Uterus (tissue), 4 donors: ENCODE data around the gene MAP7D1. TPM values are rescaled to one million over a fixed set of nuclear protein-coding genes. Genes with fewer than 3 reads are reported as not detected.

Source experiments
- DNase-seq, 2 donors: peaks; one replicate each; pipeline ENCODE4 v3.0.0-alpha.2; 2019 to 2020
- H3K27ac ChIP-seq, 2 donors: fragments of 200-600 bp; sonication (generic); 1 replicate in 1 of 2; 2 replicates in 1 of 2; pipeline ENCODE4 v1.5.1; 2016 to 2018
- H3K27me3 ChIP-seq, 2 donors: fragments of 200-600 bp; sonication (generic); one replicate each; pipeline ENCODE4 v1.5.1; 2018 to 2019; ENCODE audit warnings: control low read depth in 1 of 2
- H3K36me3 ChIP-seq, 2 donors: fragments of 200-600 bp; sonication (generic); one replicate each; pipeline ENCODE4 v1.5.1; 2019; ENCODE audit warnings: control low read depth in 1 of 2
- H3K4me1 ChIP-seq, 2 donors: fragments of 200-600 bp; sonication (generic); one replicate each; pipeline ENCODE4 v1.5.1; 2018 to 2019; ENCODE audit warnings: control low read depth in 1 of 2
- H3K4me3 ChIP-seq, 2 donors: fragments of 200-600 bp; sonication (generic); 1 replicate in 1 of 2; 2 replicates in 1 of 2; pipeline ENCODE4 v1.5.1; 2018 to 2019; ENCODE audit warnings: mild to moderate bottlenecking in 1 of 2
- H3K9me3 ChIP-seq, 2 donors: fragments of 200-600 bp; sonication (generic); one replicate each; pipeline ENCODE4 v1.5.1; 2019; ENCODE audit warnings: control low read depth in 1 of 2
- CTCF ChIP-seq, 4 experiments: fragments of 200-600 bp in 2 of 4; fragments of 450-650 bp in 2 of 4; sonication (generic) in 2 of 4; IDR thresholded peaks; one replicate each; pipeline ENCODE4 v1.5.1; 2016 to 2019; ENCODE audit warnings: antibody characterized with exemption in 4 of 4, mild to moderate bottlenecking in 2 of 4, moderate library complexity in 1 of 4
- POLR2A ChIP-seq, 2 donors: fragments of 450-650 bp; IDR thresholded peaks; one replicate each; pipeline ENCODE4 v1.6.1; 2016; ENCODE audit warnings: antibody characterized with exemption in 2 of 2, mild to moderate bottlenecking in 1 of 2, moderate library complexity in 1 of 2
- intact Hi-C: fragments of 100-400 bp; cut with DNase I; formaldehyde crosslinking; loops from one replicate; pipeline ENCODE4 v1.15.1; 2023; ENCODE audit warnings: low total_unique reads
- total RNA-seq, 4 donors: library from RNA; depleted of rRNA in 3 of 4; stranded (reverse); fragments of >200 nt in 3 of 4; gene quantifications; one replicate each; pipeline versions ENCODE4 v1.1.0 to v1.2.4, GENCODE V29; 2014 to 2023
- donor health status: DM: yes; HTN: yes; CAD: no.

Gene MAP7D1
- total RNA-seq, 4 donors from 2014 or later = 53.5 to 115 (median 77.3) TPM

GRCh38 chr1:36116901-36117300 is 39.1 kb upstream of the MAP7D1 start:
- no peaks in the 10 kb centered on the region for H3K27me3 ChIP-seq
- no peaks in the 10 kb centered on the region for H3K9me3 ChIP-seq
- H3K4me1 ChIP-seq = no peaks in the 10 kb centered on the region
- no peak overlapping the region for H3K4me3 ChIP-seq
- intact Hi-C loops = no loop called here
- no peaks in the 10 kb centered on the region for H3K36me3 ChIP-seq
- TF ChIP-seq POLR2A (IDR thresholded peaks at IDR 0.05) (no peak), CTCF (IDR thresholded peaks at IDR 0.05) (no peak)
- no peak overlapping the region for H3K27ac ChIP-seq
- DNase-seq = no peak

- no peaks in the 10 kb centered on the region for H3K27me3 ChIP-seq
- H3K27ac ChIP-seq = no peak overlapping the region
- no peak overlapping the region for H3K4me3 ChIP-seq
- no peak for DNase-seq
- H3K4me1 ChIP-seq = no peaks in the 10 kb centered on the region
- no peaks in the 10 kb centered on the region for H3K9me3 ChIP-seq
- TF ChIP-seq POLR2A (IDR thresholded peaks at IDR 0.05) (no peak), CTCF (IDR thresholded peaks at IDR 0.05) (no peak)
- H3K36me3 ChIP-seq = no peaks in the 10 kb centered on the region
- intact Hi-C loops = no loop called here
Observed at GRCh38 chr1:36118447-36119204, 37.3 kb upstream of the MAP7D1 start.

- no peaks in the 10 kb centered on the region for H3K27me3 ChIP-seq
- H3K4me1 ChIP-seq = no peaks in the 10 kb centered on the region
- no peak overlapping the region for H3K27ac ChIP-seq
- intact Hi-C loops = no loop called here
- H3K4me3 ChIP-seq = no peak overlapping the region
- no peaks in the 10 kb centered on the region for H3K9me3 ChIP-seq
- no peak for DNase-seq
- no peaks in the 10 kb centered on the region for H3K36me3 ChIP-seq
- TF ChIP-seq CTCF (IDR thresholded peaks at IDR 0.05) = no peak
- no peak for TF ChIP-seq POLR2A (IDR thresholded peaks at IDR 0.05)
Observed at GRCh38 chr1:36119456-36119855, 36.5 kb upstream of the MAP7D1 start.

- H3K9me3 ChIP-seq = no peaks in the 10 kb centered on the region
- no peak for DNase-seq
- H3K36me3 ChIP-seq = no peaks in the 10 kb centered on the region
- no peak overlapping the region for H3K4me3 ChIP-seq
- H3K27ac ChIP-seq = no peak overlapping the region
- H3K27me3 ChIP-seq = peaks cover 0 to 3% of the 10 kb centered on the region in 2 donors
- TF ChIP-seq CTCF (IDR thresholded peaks at IDR 0.05) (no peak), POLR2A (IDR thresholded peaks at IDR 0.05) (no peak)
- H3K4me1 ChIP-seq = peaks cover 0 to 6% of the 10 kb centered on the region in 2 donors
- intact Hi-C loops = loop anchor here (10.0 kb wide), 1 partner anchor 302 kb away; no protein-coding TSS in a partner anchor
Observed at GRCh38 chr1:36122062-36123030, 33.6 kb upstream of the MAP7D1 start.
